Upper lobe of left lung (tissue), 4 donors: ENCODE data around the gene MOV10L1.

Source experiments
- CTCF ChIP-seq, 6 experiments: fragments of 450-650 bp in 4 of 6; fragments of 200-600 bp in 2 of 6; sonication (generic) in 2 of 6; IDR thresholded peaks; one replicate each; pipeline ENCODE4 v1.5.1; 2016 to 2019; ENCODE audit warnings: antibody characterized with exemption in 6 of 6
- EP300 ChIP-seq, 4 donors: sonication (generic); formaldehyde crosslinking; IDR thresholded peaks; one replicate each; pipeline ENCODE4 v1.5.1; 2017; ENCODE audit warnings: antibody characterized with exemption in 4 of 4, control low read depth in 2 of 4
- POLR2A ChIP-seq, 4 donors: fragments of 450-650 bp; IDR thresholded peaks; one replicate each; pipeline ENCODE4 v1.5.1; 2016 to 2017; ENCODE audit warnings: antibody characterized with exemption in 4 of 4, mild to moderate bottlenecking in 2 of 4
- POLR2AphosphoS5 ChIP-seq, 2 donors: sonication (generic); formaldehyde crosslinking; IDR thresholded peaks; one replicate each; pipeline ENCODE4 v1.5.1; 2017; ENCODE audit warnings: antibody characterized with exemption in 2 of 2

GRCh38 chr22:50047346-50047745, 42.5 kb upstream of the MOV10L1 start:
- TF ChIP-seq CTCF (IDR thresholded peaks at IDR 0.05) (no peak), POLR2AphosphoS5 (IDR thresholded peaks at IDR 0.05) (no peak), EP300 (IDR thresholded peaks at IDR 0.05) (no peak), POLR2A (IDR thresholded peaks at IDR 0.05) (no peak)
